PC-3 (cell line): ENCODE data around the gene RTN4.

ENCODE experiments used
- EZH2 ChIP-seq: fragments of 300-600 bp; sonication (generic); IDR thresholded peaks from one replicate; pipeline ENCODE4 v1.6.1; 2017; ENCODE audit warnings: antibody characterized with exemption, mild to moderate bottlenecking, low read length; ENCODE audit not compliant: unreplicated experiment
- EZH2phosphoT487 ChIP-seq: fragments of 300-600 bp; sonication (generic); IDR thresholded peaks from 2 replicates; pipeline ENCODE4 v1.6.1; 2018; ENCODE audit warnings: mild to moderate bottlenecking, antibody characterized with exemption, low read length, borderline replicate concordance
- TF ChIP-seq, protein P1 (sequence below): fragments of 300-600 bp; sonication (generic); conservative IDR thresholded peaks from 2 replicates; pipeline ENCODE4 v1.5.1; 2017; ENCODE audit warnings: antibody characterized with exemption, low read depth, mild to moderate bottlenecking, low read length

DNA sequence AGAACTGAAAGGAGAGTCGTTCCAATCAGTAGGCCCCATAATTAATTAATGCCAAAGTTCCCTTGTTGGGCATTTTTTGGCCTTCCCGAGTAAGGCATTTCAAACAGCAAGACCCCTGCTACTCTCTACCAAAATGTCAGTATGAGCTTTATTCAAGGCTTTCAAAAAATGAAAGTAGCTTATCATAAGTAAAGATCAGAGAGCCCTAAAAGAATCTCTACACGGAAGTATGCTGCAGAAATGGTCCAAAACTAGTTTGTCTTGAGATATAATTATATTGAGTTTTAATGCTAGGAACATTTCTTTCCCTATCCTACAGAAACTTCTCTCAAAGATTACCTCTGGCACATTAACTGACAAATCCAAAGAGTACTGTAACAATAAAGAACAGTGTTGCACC is 43.9 kb downstream of the RTN4 start:
- TF ChIP-seq EZH2 = no peak
- TF ChIP-seq, protein P1, sequence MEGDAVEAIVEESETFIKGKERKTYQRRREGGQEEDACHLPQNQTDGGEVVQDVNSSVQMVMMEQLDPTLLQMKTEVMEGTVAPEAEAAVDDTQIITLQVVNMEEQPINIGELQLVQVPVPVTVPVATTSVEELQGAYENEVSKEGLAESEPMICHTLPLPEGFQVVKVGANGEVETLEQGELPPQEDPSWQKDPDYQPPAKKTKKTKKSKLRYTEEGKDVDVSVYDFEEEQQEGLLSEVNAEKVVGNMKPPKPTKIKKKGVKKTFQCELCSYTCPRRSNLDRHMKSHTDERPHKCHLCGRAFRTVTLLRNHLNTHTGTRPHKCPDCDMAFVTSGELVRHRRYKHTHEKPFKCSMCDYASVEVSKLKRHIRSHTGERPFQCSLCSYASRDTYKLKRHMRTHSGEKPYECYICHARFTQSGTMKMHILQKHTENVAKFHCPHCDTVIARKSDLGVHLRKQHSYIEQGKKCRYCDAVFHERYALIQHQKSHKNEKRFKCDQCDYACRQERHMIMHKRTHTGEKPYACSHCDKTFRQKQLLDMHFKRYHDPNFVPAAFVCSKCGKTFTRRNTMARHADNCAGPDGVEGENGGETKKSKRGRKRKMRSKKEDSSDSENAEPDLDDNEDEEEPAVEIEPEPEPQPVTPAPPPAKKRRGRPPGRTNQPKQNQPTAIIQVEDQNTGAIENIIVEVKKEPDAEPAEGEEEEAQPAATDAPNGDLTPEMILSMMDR = no peak
- TF ChIP-seq EZH2phosphoT487 = no peak
